CD4-positive, alpha-beta T cell (primary cell): ENCODE results near the gene LBR. TPM values are rescaled to one million over a fixed set of nuclear protein-coding genes. Genes with fewer than 3 reads are reported as not detected.

ENCODE experiments used
- ATAC-seq: fragments of 200-7000 bp; cut with Tn5 transposase; one replicate; pipeline ENCODE4 v1.10.0; 2022; ENCODE audit warnings: mild to moderate bottlenecking; ENCODE audit not compliant: poor library complexity
- CTCF ChIA-PET: fragments of 350-600 bp; sonication (Branson Sonifier 250); formaldehyde crosslinking; loops from one replicate; lab custom pipeline; 2021; ENCODE audit warnings: antibody characterized with exemption, inconsistent platforms; lab: Charles Lee
- POLR2A ChIA-PET: fragments of 350-600 bp; sonication (Branson Sonifier 250); formaldehyde crosslinking; loops from one replicate; lab custom pipeline; 2021; ENCODE audit warnings: antibody characterized with exemption, inconsistent platforms; lab: Charles Lee
- DNase-seq, 14 experiments: peaks; one replicate each; pipeline ENCODE4 v3.0.0-alpha.2; 2013 to 2020; ENCODE audit warnings: mixed read lengths in 2 of 14
- H3K27ac ChIP-seq, 2 donors: one replicate each; pipeline versions ENCODE4 v1.5.1 to v1.7.0; 2013; ENCODE audit warnings: low read length in 2 of 2, low read depth in 1 of 2, mild to moderate bottlenecking in 1 of 2
- H3K27me3 ChIP-seq, 2 experiments: 1 replicate in 1 of 2; 2 replicates in 1 of 2; pipeline versions ENCODE4 v1.6.1 to v1.7.0; 2013; ENCODE audit warnings: low read length in 2 of 2, control low read depth in 1 of 2, mild to moderate bottlenecking in 1 of 2, moderate library complexity in 1 of 2; ENCODE audit not compliant: insufficient read depth in 2 of 2, control insufficient read depth in 1 of 2
- H3K36me3 ChIP-seq: one replicate; pipeline ENCODE4 v1.6.1; 2013; ENCODE audit warnings: low read length, control low read depth; ENCODE audit not compliant: insufficient read depth
- H3K4me1 ChIP-seq: one replicate; pipeline ENCODE4 v1.6.1; 2013; ENCODE audit warnings: low read length, control low read depth; ENCODE audit not compliant: insufficient read depth
- H3K4me3 ChIP-seq: one replicate; pipeline ENCODE4 v1.5.1; 2013; ENCODE audit warnings: mild to moderate bottlenecking, low read length, moderate library complexity
- H3K9me3 ChIP-seq, 2 experiments: 1 replicate in 1 of 2; 2 replicates in 1 of 2; pipeline versions ENCODE4 v1.6.1 to v1.7.0; 2013; ENCODE audit warnings: low read length in 2 of 2, mild to moderate bottlenecking in 2 of 2, control low read depth in 1 of 2, moderate library complexity in 1 of 2; ENCODE audit not compliant: control insufficient read depth in 1 of 2, insufficient read depth in 1 of 2
- H3K27ac Mint-ChIP-seq: one replicate; pipeline ENCODE4 v1.8.0; 2020; ENCODE audit warnings: mixed read lengths
- H3K27me3 Mint-ChIP-seq: one replicate; pipeline ENCODE4 v1.8.0; 2021; ENCODE audit warnings: mixed read lengths
- H3K36me3 Mint-ChIP-seq: one replicate; pipeline ENCODE4 v1.8.0; 2021; ENCODE audit warnings: low read depth, mixed read lengths
- H3K4me1 Mint-ChIP-seq: one replicate; pipeline ENCODE4 v1.8.0; 2021; ENCODE audit warnings: low read depth, mixed read lengths
- H3K4me3 Mint-ChIP-seq: one replicate; pipeline ENCODE4 v1.8.0; 2020; ENCODE audit warnings: mild to moderate bottlenecking, mixed read lengths
- H3K9me3 Mint-ChIP-seq: one replicate; pipeline ENCODE4 v1.8.0; 2020; ENCODE audit warnings: mixed read lengths
- intact Hi-C, 2 experiments: fragments of 100-400 bp; cut with DNase I in 1 of 2; cut with micrococcal nuclease in 1 of 2; formaldehyde crosslinking; loops; one replicate each; pipeline versions ENCODE4 v1.15.1 to v1.9.0; 2023 to 2025; cut with DNase I, micrococcal nuclease
- total RNA-seq, 174 experiments: library from RNA in 2 of 174; stranded (reverse) in 2 of 174; gene quantifications; one replicate each; pipeline ENCODE4 v1.2.3 and lab custom pipeline; 2021 to 2026
- TF ChIP-seq, protein P1 (sequence below): fragments of 200-600 bp; IDR thresholded peaks from one replicate; pipeline ENCODE4 v1.8.0; 2022; ENCODE audit warnings: antibody characterized with exemption, mild to moderate bottlenecking

Gene LBR
- total RNA-seq, 2 experiments from 2014 or later = 118 to 129 TPM

DNA sequence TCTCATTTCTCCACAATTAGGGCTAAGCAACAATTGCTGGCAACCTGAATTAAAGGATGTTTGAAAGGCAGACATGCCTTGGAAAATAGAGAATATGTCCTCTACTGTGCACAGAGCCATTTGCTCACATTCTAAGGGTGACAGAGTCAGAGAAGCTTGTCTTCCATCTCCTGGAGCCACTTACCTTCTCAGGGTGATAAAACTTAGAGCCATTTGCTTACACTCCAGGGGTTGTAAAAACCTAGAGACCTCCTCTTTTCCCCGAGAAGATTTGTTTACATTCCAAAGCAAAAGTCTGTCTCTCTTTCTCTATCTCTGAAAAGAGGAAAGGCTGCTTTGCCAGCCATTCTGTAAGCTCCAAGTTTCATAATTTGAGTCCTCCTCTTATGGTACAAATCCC is 61.3 kb downstream of the LBR start:
- Mint-ChIP-seq H3K4me1 (no peaks in the 10 kb centered on the region), H3K4me3 (no peak overlapping the region), H3K9me3 (no peaks in the 10 kb centered on the region), H3K27me3 (peaks cover 17% of the 10 kb centered on the region), H3K27ac (no peak overlapping the region), H3K36me3 (no peaks in the 10 kb centered on the region)
- TF ChIP-seq, protein P1, sequence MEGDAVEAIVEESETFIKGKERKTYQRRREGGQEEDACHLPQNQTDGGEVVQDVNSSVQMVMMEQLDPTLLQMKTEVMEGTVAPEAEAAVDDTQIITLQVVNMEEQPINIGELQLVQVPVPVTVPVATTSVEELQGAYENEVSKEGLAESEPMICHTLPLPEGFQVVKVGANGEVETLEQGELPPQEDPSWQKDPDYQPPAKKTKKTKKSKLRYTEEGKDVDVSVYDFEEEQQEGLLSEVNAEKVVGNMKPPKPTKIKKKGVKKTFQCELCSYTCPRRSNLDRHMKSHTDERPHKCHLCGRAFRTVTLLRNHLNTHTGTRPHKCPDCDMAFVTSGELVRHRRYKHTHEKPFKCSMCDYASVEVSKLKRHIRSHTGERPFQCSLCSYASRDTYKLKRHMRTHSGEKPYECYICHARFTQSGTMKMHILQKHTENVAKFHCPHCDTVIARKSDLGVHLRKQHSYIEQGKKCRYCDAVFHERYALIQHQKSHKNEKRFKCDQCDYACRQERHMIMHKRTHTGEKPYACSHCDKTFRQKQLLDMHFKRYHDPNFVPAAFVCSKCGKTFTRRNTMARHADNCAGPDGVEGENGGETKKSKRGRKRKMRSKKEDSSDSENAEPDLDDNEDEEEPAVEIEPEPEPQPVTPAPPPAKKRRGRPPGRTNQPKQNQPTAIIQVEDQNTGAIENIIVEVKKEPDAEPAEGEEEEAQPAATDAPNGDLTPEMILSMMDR = no peak
- intact Hi-C loops = no loop called here
- Histone ChIP-seq H3K4me1 (no peaks in the 10 kb centered on the region), H3K27ac (no peak overlapping the region), H3K36me3 (no peaks in the 10 kb centered on the region), H3K9me3 (no peaks in the 10 kb centered on the region), H3K4me3 (no peak overlapping the region), H3K27me3 (no peaks in the 10 kb centered on the region)
- ChIA-PET POLR2A (no interaction called here), CTCF (no interaction called here)
- ATAC-seq (no peak), DNase-seq (no peak)

- TF ChIP-seq, protein P1 = no peak
- intact Hi-C loops = no loop called here
- DNase-seq = no peak
- Histone ChIP-seq H3K27me3 (no peaks in the 10 kb centered on the region), H3K9me3 (no peaks in the 10 kb centered on the region), H3K4me3 (no peak overlapping the region), H3K4me1 (no peaks in the 10 kb centered on the region), H3K27ac (no peak overlapping the region), H3K36me3 (no peaks in the 10 kb centered on the region)
- peaks cover 17% of the 10 kb centered on the region for H3K27me3 Mint-ChIP-seq
- H3K4me3 Mint-ChIP-seq = no peak overlapping the region
- no peak for ATAC-seq
- no peaks in the 10 kb centered on the region for H3K4me1 Mint-ChIP-seq
- H3K9me3 Mint-ChIP-seq = no peaks in the 10 kb centered on the region
- no peak overlapping the region for H3K27ac Mint-ChIP-seq
- POLR2A ChIA-PET = no interaction called here
- CTCF ChIA-PET = no interaction called here
- no peaks in the 10 kb centered on the region for H3K36me3 Mint-ChIP-seq
These were observed 61.8 kb downstream of the LBR start for GRCh38 chr1:225366018-225366417.

- ATAC-seq (no peak), DNase-seq (no peak)
- Histone ChIP-seq H3K27me3 (no peaks in the 10 kb centered on the region), H3K9me3 (no peaks in the 10 kb centered on the region), H3K4me3 (no peak overlapping the region), H3K4me1 (no peaks in the 10 kb centered on the region), H3K36me3 (no peaks in the 10 kb centered on the region), H3K27ac (no peak overlapping the region)
- Mint-ChIP-seq H3K27ac (no peak overlapping the region), H3K9me3 (no peaks in the 10 kb centered on the region), H3K36me3 (no peaks in the 10 kb centered on the region), H3K4me3 (no peak overlapping the region), H3K27me3 (peaks cover 21% of the 10 kb centered on the region), H3K4me1 (no peaks in the 10 kb centered on the region)
- intact Hi-C loops = no loop called here
- ChIA-PET CTCF (no interaction called here), POLR2A (no interaction called here)
- TF ChIP-seq, protein P1 = no peak
These were observed 63.4 kb downstream of the LBR start for GRCh38 chr1:225364439-225364838.
